Measurements from ENCODE around the gene HERC3.
"Not testable (repeated sequence)": the region's sequence is repeated elsewhere in the genome, so short reads cannot be mapped to it uniquely, and the experiment has no call there.

HERC3 gene

GRCh38 chr4:88609387-88609786, 17.1 kb downstream of the HERC3 start:
- Histone ChIP-seq H3K9me3 (ENCODE audit: control insufficient read depth, low read length) (no peaks in the 10 kb centered on the region), H3K36me3 (ENCODE audit: control insufficient read depth, insufficient read depth, low read length) (peaks cover 4% of the 10 kb centered on the region), H3K4me3 (ENCODE audit: extremely low read depth, insufficient read depth, low read length, poor library complexity, severe bottlenecking) (no peak overlapping the region), H3K4me1 (ENCODE audit: control insufficient read depth, insufficient read depth, low read length, poor library complexity, severe bottlenecking) (peaks cover 19% of the 10 kb centered on the region), H3K27ac (ENCODE audit: low read depth, low read length, severe bottlenecking) (no peak overlapping the region)
- WGBS, 2 experiments (ENCODE audit: insufficient coverage in 2 of 2): 82 to 100% methylated on average over 3 of the region's 3 CpGs

GRCh38 chr4:88609794-88610193, 17.5 kb downstream of the HERC3 start:
- H3K27ac ChIP-seq (ENCODE audit: low read depth, low read length, severe bottlenecking): not testable (repeated sequence)
- WGBS, 2 experiments (ENCODE audit: insufficient coverage in 2 of 2): 100% methylated on average over 1 to 5 of the region's 5 CpGs

GRCh38 chr4:88610771-88611170, 18.5 kb downstream of the HERC3 start:
- H3K36me3 ChIP-seq (ENCODE audit: control insufficient read depth, insufficient read depth, low read length): peaks cover 4% of the 10 kb centered on the region
- no peaks in the 10 kb centered on the region for H3K9me3 ChIP-seq (ENCODE audit: control insufficient read depth, low read length)
- H3K4me3 ChIP-seq (ENCODE audit: extremely low read depth, insufficient read depth, low read length, poor library complexity, severe bottlenecking): no peak overlapping the region
- no peak overlapping the region for H3K27ac ChIP-seq (ENCODE audit: low read depth, low read length, severe bottlenecking)
- WGBS, 2 experiments (ENCODE audit: insufficient coverage in 2 of 2): 87 to 91% methylated on average over 4 to 5 of the region's 5 CpGs
- peaks cover 19% of the 10 kb centered on the region for H3K4me1 ChIP-seq (ENCODE audit: control insufficient read depth, insufficient read depth, low read length, poor library complexity, severe bottlenecking)

More at GRCh38 chr4:88609794-88610193, 17.5 kb downstream of the HERC3 start:
- H3K4me3 ChIP-seq (ENCODE audit: extremely low read depth, insufficient read depth, low read length, poor library complexity, severe bottlenecking); H3K36me3 ChIP-seq (ENCODE audit: control insufficient read depth, insufficient read depth, low read length); H3K9me3 ChIP-seq (ENCODE audit: control insufficient read depth, low read length): not testable (repeated sequence)
- H3K4me1 ChIP-seq (ENCODE audit: control insufficient read depth, insufficient read depth, low read length, poor library complexity, severe bottlenecking): peaks cover 19% of the 10 kb centered on the region

GRCh38 chr4:88613417-88613875, 21.2 kb downstream of the HERC3 start:
- Histone ChIP-seq H3K4me3 (ENCODE audit: extremely low read depth, insufficient read depth, low read length, poor library complexity, severe bottlenecking) (no peak overlapping the region), H3K27ac (ENCODE audit: low read depth, low read length, severe bottlenecking) (no peak overlapping the region), H3K4me1 (ENCODE audit: control insufficient read depth, insufficient read depth, low read length, poor library complexity, severe bottlenecking) (peaks cover 19% of the 10 kb centered on the region), H3K9me3 (ENCODE audit: control insufficient read depth, low read length) (no peaks in the 10 kb centered on the region), H3K36me3 (ENCODE audit: control insufficient read depth, insufficient read depth, low read length) (peaks cover 4% of the 10 kb centered on the region)
- WGBS, 2 experiments (ENCODE audit: insufficient coverage in 2 of 2): 42 to 55% methylated on average over 4 to 5 of the region's 5 CpGs

- Histone ChIP-seq H3K27ac (ENCODE audit: low read depth, low read length, severe bottlenecking) (no peak overlapping the region), H3K9me3 (ENCODE audit: control insufficient read depth, low read length) (no peaks in the 10 kb centered on the region), H3K36me3 (ENCODE audit: control insufficient read depth, insufficient read depth, low read length) (no peaks in the 10 kb centered on the region), H3K4me3 (ENCODE audit: extremely low read depth, insufficient read depth, low read length, poor library complexity, severe bottlenecking) (no peak overlapping the region), H3K4me1 (ENCODE audit: control insufficient read depth, insufficient read depth, low read length, poor library complexity, severe bottlenecking) (peaks cover 19% of the 10 kb centered on the region)
- no CpG with 5 or more reads among the region's 1 CpG for WGBS, 2 experiments (ENCODE audit: insufficient coverage in 2 of 2)
These were observed 21.8 kb downstream of the HERC3 start for GRCh38 chr4:88614058-88614457.

- no peak overlapping the region for H3K27ac ChIP-seq (ENCODE audit: low read depth, low read length, severe bottlenecking)
- H3K9me3 ChIP-seq (ENCODE audit: control insufficient read depth, low read length): no peaks in the 10 kb centered on the region
- WGBS, 2 experiments (ENCODE audit: insufficient coverage in 2 of 2): 82 to 100% methylated on average over 1 to 2 of the region's 4 CpGs
- no peaks in the 10 kb centered on the region for H3K36me3 ChIP-seq (ENCODE audit: control insufficient read depth, insufficient read depth, low read length)
- no peak overlapping the region for H3K4me3 ChIP-seq (ENCODE audit: extremely low read depth, insufficient read depth, low read length, poor library complexity, severe bottlenecking)
- H3K4me1 ChIP-seq (ENCODE audit: control insufficient read depth, insufficient read depth, low read length, poor library complexity, severe bottlenecking): peaks cover 17% of the 10 kb centered on the region
These were observed 24.2 kb downstream of the HERC3 start for GRCh38 chr4:88616275-88617150.

GRCh38 chr4:88618782-88619485, 26.7 kb downstream of the HERC3 start:
- H3K9me3 ChIP-seq (ENCODE audit: control insufficient read depth, low read length): no peaks in the 10 kb centered on the region
- H3K4me3 ChIP-seq (ENCODE audit: extremely low read depth, insufficient read depth, low read length, poor library complexity, severe bottlenecking): no peak overlapping the region
- H3K36me3 ChIP-seq (ENCODE audit: control insufficient read depth, insufficient read depth, low read length): no peaks in the 10 kb centered on the region
- H3K4me1 ChIP-seq (ENCODE audit: control insufficient read depth, insufficient read depth, low read length, poor library complexity, severe bottlenecking): no peaks in the 10 kb centered on the region
- 89 to 100% methylated on average over 1 to 3 of the region's 3 CpGs for WGBS, 2 experiments (ENCODE audit: insufficient coverage in 2 of 2)
- H3K27ac ChIP-seq (ENCODE audit: low read depth, low read length, severe bottlenecking): no peak overlapping the region

- Histone ChIP-seq H3K4me1 (ENCODE audit: control insufficient read depth, insufficient read depth, low read length, poor library complexity, severe bottlenecking) (no peaks in the 10 kb centered on the region), H3K27ac (ENCODE audit: low read depth, low read length, severe bottlenecking) (no peak overlapping the region), H3K9me3 (ENCODE audit: control insufficient read depth, low read length) (no peaks in the 10 kb centered on the region), H3K4me3 (ENCODE audit: extremely low read depth, insufficient read depth, low read length, poor library complexity, severe bottlenecking) (no peak overlapping the region), H3K36me3 (ENCODE audit: control insufficient read depth, insufficient read depth, low read length) (no peaks in the 10 kb centered on the region)
- no CpG with 5 or more reads among the region's 1 CpG for WGBS, 2 experiments (ENCODE audit: insufficient coverage in 2 of 2)
These were observed 27.7 kb downstream of the HERC3 start for GRCh38 chr4:88619971-88620370.

GRCh38 chr4:88621763-88622327, 29.6 kb downstream of the HERC3 start:
- 67% methylated on average over 1 of the region's 2 CpGs; no CpG with 5 or more reads in 1 of the 2 experiments for WGBS, 2 experiments (ENCODE audit: insufficient coverage in 2 of 2)
- Histone ChIP-seq H3K4me3 (ENCODE audit: extremely low read depth, insufficient read depth, low read length, poor library complexity, severe bottlenecking) (no peak overlapping the region), H3K36me3 (ENCODE audit: control insufficient read depth, insufficient read depth, low read length) (no peaks in the 10 kb centered on the region)

GRCh38 chr4:88623097-88623496, 30.8 kb downstream of the HERC3 start:
- H3K4me3 ChIP-seq (ENCODE audit: extremely low read depth, insufficient read depth, low read length, poor library complexity, severe bottlenecking): no peak overlapping the region
- H3K27ac ChIP-seq (ENCODE audit: low read depth, low read length, severe bottlenecking): no peak overlapping the region
- H3K9me3 ChIP-seq (ENCODE audit: control insufficient read depth, low read length): no peaks in the 10 kb centered on the region
- no peaks in the 10 kb centered on the region for H3K4me1 ChIP-seq (ENCODE audit: control insufficient read depth, insufficient read depth, low read length, poor library complexity, severe bottlenecking)
- H3K36me3 ChIP-seq (ENCODE audit: control insufficient read depth, insufficient read depth, low read length): no peaks in the 10 kb centered on the region
- WGBS, 2 experiments (ENCODE audit: insufficient coverage in 2 of 2): 80 to 100% methylated on average over 2 to 3 of the region's 3 CpGs

More at GRCh38 chr4:88621763-88622327, 29.6 kb downstream of the HERC3 start:
- Histone ChIP-seq H3K27ac (ENCODE audit: low read depth, low read length, severe bottlenecking) (no peak overlapping the region), H3K4me1 (ENCODE audit: control insufficient read depth, insufficient read depth, low read length, poor library complexity, severe bottlenecking) (no peaks in the 10 kb centered on the region), H3K9me3 (ENCODE audit: control insufficient read depth, low read length) (no peaks in the 10 kb centered on the region)
